IMR-90 (cell line): ENCODE results near the gene ZMIZ1. TPM values are rescaled to one million over a fixed set of nuclear protein-coding genes. Genes with fewer than 3 reads are reported as not detected.
A peak's percentile ranks its signal among the peaks of the same experiment; 100 is the strongest.
"Not testable (repeated sequence)": the region's sequence is repeated elsewhere in the genome, so short reads cannot be mapped to it uniquely, and the experiment has no call there.

Experiments
- ATAC-seq: fragments of 200-7000 bp; cut with Tn5 transposase; 2 replicates; pipeline ENCODE4 v1.9.1; 2020; ENCODE audit warnings: low read depth, mild to moderate bottlenecking, moderate library complexity
- BruUV-seq: library from RNA; stranded (reverse); fragments of 400-500 nt; replicated peaks from 2 replicates; lab custom pipeline; 2021; lab: Mats Ljungman, UMichigan
- CTCF ChIA-PET: fragments of 300-600 bp; formaldehyde crosslinking; extraction: SDS; loops from one replicate; lab custom pipeline; 2021; ENCODE audit warnings: antibody characterized with exemption; lab: Yijun Ruan, JAX
- POLR2A ChIA-PET: fragments of 300-600 bp; sonication (Branson Sonifier 250); formaldehyde crosslinking; loops from one replicate; lab custom pipeline; 2022; ENCODE audit warnings: antibody characterized with exemption; ENCODE audit not compliant: unreplicated experiment; lab: Charles Lee
- DNase-seq: peaks from one replicate; pipeline ENCODE4 v3.0.0; 2013
- H2AFZ ChIP-seq: replicated peaks from 2 replicates; pipeline ENCODE3; 2013; ENCODE audit warnings: low read length, mild to moderate bottlenecking; ENCODE audit not compliant: poor library complexity
- H2AK5ac ChIP-seq: 2 replicates; pipeline ENCODE4 v1.6.1; 2013; ENCODE audit warnings: low read depth, low read length, inconsistent platforms
- H2AK9ac ChIP-seq: replicated peaks from 2 replicates; pipeline ENCODE3; 2013; ENCODE audit warnings: mild to moderate bottlenecking, low read depth, low read length, moderate library complexity; ENCODE audit not compliant: poor library complexity
- H2BK120ac ChIP-seq: 2 replicates; pipeline ENCODE4 v1.6.1; 2013; ENCODE audit warnings: low read depth, low read length, inconsistent platforms
- H2BK15ac ChIP-seq: 3 replicates; pipeline ENCODE4 v1.6.1; 2013; ENCODE audit warnings: low read depth, low read length, inconsistent platforms
- H2BK20ac ChIP-seq: 2 replicates; pipeline ENCODE4 v1.6.1; 2013; ENCODE audit warnings: low read depth, mild to moderate bottlenecking, inconsistent platforms, low read length, moderate library complexity
- H2BK5ac ChIP-seq: 2 replicates; pipeline ENCODE4 v1.6.1; 2013; ENCODE audit warnings: mild to moderate bottlenecking, low read depth, low read length, inconsistent platforms; ENCODE audit not compliant: poor library complexity, severe bottlenecking
- H3K14ac ChIP-seq: replicated peaks from 2 replicates; pipeline ENCODE4 v1.6.1; 2013; ENCODE audit warnings: low read depth, low read length, inconsistent platforms
- H3K18ac ChIP-seq: 2 replicates; pipeline ENCODE4 v1.6.1; 2013; ENCODE audit warnings: low read depth, low read length, control low read depth
- H3K23ac ChIP-seq: 2 replicates; pipeline ENCODE4 v1.6.1; 2013; ENCODE audit warnings: low read depth, low read length, inconsistent platforms
- H3K27ac ChIP-seq: 2 replicates; pipeline ENCODE4 v1.5.1; 2013; ENCODE audit warnings: mild to moderate bottlenecking, control low read depth, low read length; ENCODE audit not compliant: insufficient read depth
- H3K27me3 ChIP-seq: 2 replicates; pipeline ENCODE4 v1.6.1; 2013; ENCODE audit warnings: low read length; ENCODE audit not compliant: control insufficient read depth, insufficient read depth
- H3K36me3 ChIP-seq: 2 replicates; pipeline ENCODE4 v1.6.1; 2013; ENCODE audit warnings: low read length, mixed read lengths; ENCODE audit not compliant: control insufficient read depth, insufficient read depth
- H3K4ac ChIP-seq: 2 replicates; pipeline ENCODE4 v1.6.1; 2013; ENCODE audit warnings: low read depth, low read length, inconsistent platforms
- H3K4me1 ChIP-seq: 2 replicates; pipeline ENCODE4 v1.6.1; 2013; ENCODE audit warnings: low read length, mixed read lengths; ENCODE audit not compliant: control insufficient read depth, insufficient read depth
- H3K4me2 ChIP-seq: 2 replicates; pipeline ENCODE4 v1.6.1; 2013; ENCODE audit warnings: low read depth, mild to moderate bottlenecking, control low read depth, low read length, moderate library complexity
- H3K4me3 ChIP-seq: 2 replicates; pipeline ENCODE4 v1.5.1; 2013; ENCODE audit warnings: low read depth, mild to moderate bottlenecking, control low read depth, low read length, moderate library complexity; ENCODE audit not compliant: insufficient read depth
- H3K56ac ChIP-seq: 2 replicates; pipeline ENCODE4 v1.6.1; 2013; ENCODE audit warnings: low read length, inconsistent platforms; ENCODE audit not compliant: insufficient read depth; ENCODE audit errors: extremely low read depth
- H3K79me1 ChIP-seq, 2 experiments: 2 replicates each; pipeline ENCODE4 v1.6.1; 2013; ENCODE audit warnings: low read length in 2 of 2, inconsistent platforms in 1 of 2, low read depth in 1 of 2
- H3K9ac ChIP-seq: 2 replicates; pipeline ENCODE4 v1.6.1; 2013; ENCODE audit warnings: low read depth, low read length, control low read depth
- H3K9me1 ChIP-seq: 2 replicates; pipeline ENCODE4 v1.6.1; 2013; ENCODE audit warnings: low read length, inconsistent platforms; ENCODE audit not compliant: insufficient read depth
- H3K9me3 ChIP-seq: 2 replicates; pipeline ENCODE4 v1.6.1; 2013; ENCODE audit warnings: low read length; ENCODE audit not compliant: control insufficient read depth, insufficient read depth
- H4K20me1 ChIP-seq: 2 replicates; pipeline ENCODE4 v1.6.1; 2013; ENCODE audit warnings: low read length, inconsistent platforms; ENCODE audit not compliant: insufficient read depth
- H4K5ac ChIP-seq: 2 replicates; pipeline ENCODE4 v1.6.1; 2013; ENCODE audit warnings: mild to moderate bottlenecking, low read depth, low read length, control low read depth
- H4K8ac ChIP-seq, 2 experiments: 2 replicates each; pipeline ENCODE4 v1.6.1; 2013; ENCODE audit warnings: low read depth in 2 of 2, low read length in 2 of 2, control low read depth in 1 of 2, inconsistent platforms in 1 of 2
- H4K91ac ChIP-seq: 2 replicates; pipeline ENCODE4 v1.6.1; 2013; ENCODE audit warnings: low read depth, low read length, inconsistent platforms; ENCODE audit not compliant: insufficient read depth
- BHLHE40 ChIP-seq: fragments of 150-350 bp; IDR thresholded peaks from 2 replicates; pipeline ENCODE4 v1.6.1; 2016; ENCODE audit warnings: mild to moderate bottlenecking, low read depth, low read length
- CEBPB ChIP-seq: IDR thresholded peaks from 2 replicates; pipeline ENCODE4 v1.6.1; 2012; ENCODE audit warnings: low read depth, low read length, improper control_type of control experiment
- FOS ChIP-seq: fragments of 150-350 bp; IDR thresholded peaks from 2 replicates; pipeline ENCODE4 v1.6.1; 2016; ENCODE audit warnings: low read depth, low read length
- NFE2L2 ChIP-seq: fragments of 150-350 bp; IDR thresholded peaks from 2 replicates; pipeline ENCODE4 v1.6.1; 2016; ENCODE audit warnings: low read depth, mild to moderate bottlenecking, low read length
- USF2 ChIP-seq: fragments of 150-350 bp; IDR thresholded peaks from 2 replicates; pipeline ENCODE4 v1.6.1; 2017; ENCODE audit warnings: mild to moderate bottlenecking, antibody characterized with exemption, low read length, low read depth
- WGBS, 2 experiments: methylation state at CpG; one replicate each; pipeline versions ENCODE4 v1.1.5 to v1.1.7; 2013; ENCODE audit warnings: missing lambda C conversion rate in 2 of 2; ENCODE audit not compliant: insufficient read length in 1 of 2; ENCODE audit errors: extremely low coverage in 2 of 2; 5-methylcytosine and 5-hydroxymethylcytosine counted together
- dilution Hi-C: fragments of 300-500 bp; cut with HindIII; formaldehyde crosslinking; loops from one replicate; pipeline ENCODE4 v1.14.3; 2018; ENCODE audit warnings: low sequenced_read_pairs; ENCODE audit not compliant: unreplicated experiment
- in situ Hi-C: fragments of 300-500 bp; cut with MboI; formaldehyde crosslinking; loops from 3 replicates; pipeline ENCODE4 v1.14.3; 2019; ENCODE audit warnings: low sequenced_read_pairs, inconsistent platforms, mixed read lengths
- intact Hi-C: fragments of 100-400 bp; cut with micrococcal nuclease; formaldehyde crosslinking; loops from 2 replicates; pipeline ENCODE4 v1.10.0; 2022
- polyA plus RNA-seq, 3 experiments: library from polyadenylated mRNA; depleted of rRNA; stranded (reverse); fragments of >200 nt; gene quantifications; 2 replicates each; pipeline ENCODE4 v1.2.3, GENCODE V29; 2012; ENCODE audit warnings: low replicate concordance in 1 of 3
- total RNA-seq: library from RNA; depleted of rRNA; stranded (reverse); fragments of >200 nt; gene quantifications from 2 replicates; pipeline ENCODE4 v1.2.3, GENCODE V29; 2012

The ZMIZ1 gene
- total and polyA plus RNA-seq, 2 of the 4 experiments (the other 2 are of a cell fraction): 6.6 to 48.7 TPM

- no peak overlapping the region for H4K5ac ChIP-seq
- H2BK120ac ChIP-seq: peak overlapping the region; percentile 98
- H3K27ac ChIP-seq: no peak overlapping the region
- H2BK5ac ChIP-seq: no peak overlapping the region
- no TSS peak for BruUV-seq
- no peaks in the 10 kb centered on the region for H3K27me3 ChIP-seq
- peak overlapping the region; percentile 71 for H2AFZ ChIP-seq
- peak overlapping the region; percentile 77; the same call in 1 of the 2 replicates for H3K14ac ChIP-seq
- no peaks in the 10 kb centered on the region for H3K36me3 ChIP-seq
- H3K23ac ChIP-seq: peak overlapping the region; percentile 65; the same call in 1 of the 2 replicates
- 0% methylated on average over 1 of the region's 7 CpGs; no CpG with 5 or more reads in 1 of the 2 experiments for WGBS, 2 experiments
- no peak overlapping the region for H3K4me2 ChIP-seq
- POLR2A ChIA-PET: no interaction called here
- CTCF ChIA-PET: interaction anchor here (0.6 kb wide), 1 partner anchor 429 kb away, joined by 7 read pairs; no protein-coding TSS in a partner anchor
- in situ Hi-C loops (no loop called here), dilution Hi-C loops (no loop called here), intact Hi-C loops (no loop called here)
- peaks cover 10% of the 10 kb centered on the region; the same call in 1 of the 2 replicates for H3K9me1 ChIP-seq
- TF ChIP-seq CEBPB (no peak), BHLHE40 (no peak), USF2 (peak; percentile 21; the same call in 1 of the 2 replicates), FOS (no peak), NFE2L2 (no peak)
- H3K18ac ChIP-seq: peak overlapping the region; percentile 18; the same call in 1 of the 2 replicates
- peak overlapping the region; percentile 61 for H2AK9ac ChIP-seq
- H2AK5ac ChIP-seq: peak overlapping the region; percentile 92
- peak overlapping the region in 1 of 2 experiments; percentile 37; a peak in 1 of 4 replicates for H4K8ac ChIP-seq
- no peak overlapping the region for H3K56ac ChIP-seq
- H3K79me1 ChIP-seq: no peaks in the 10 kb centered on the region; a peak in 1 of 4 replicates
- peak overlapping the region; percentile 52; the same call in 2 of the 3 replicates for H2BK15ac ChIP-seq
- peak overlapping the region; percentile 38; the same call in 1 of the 2 replicates for H4K91ac ChIP-seq
- peaks cover 5% of the 10 kb centered on the region; the same call in 1 of the 2 replicates for H3K4me1 ChIP-seq
- ATAC-seq: peak; percentile 42; the same call in 1 of the 2 replicates
- no peaks in the 10 kb centered on the region for H4K20me1 ChIP-seq
- no peak overlapping the region for H3K4me3 ChIP-seq
- DNase-seq: no peak
- peak overlapping the region; percentile 98; the same call in 1 of the 2 replicates for H3K4ac ChIP-seq
- peak overlapping the region; percentile 59 for H2BK20ac ChIP-seq
- H3K9me3 ChIP-seq: no peaks in the 10 kb centered on the region
- H3K9ac ChIP-seq: no peak overlapping the region
Measured at GRCh38 chr10:79336739-79337138, 268.0 kb downstream of the ZMIZ1 start.

GRCh38 chr10:79337783-79338469 is 269.2 kb downstream of the ZMIZ1 start:
- DNase-seq, in situ Hi-C loops, H3K23ac ChIP-seq, BruUV-seq, H4K5ac ChIP-seq, POLR2A ChIA-PET, H2AK9ac ChIP-seq, ATAC-seq, H3K27ac ChIP-seq, intact Hi-C loops, H3K56ac ChIP-seq, H3K18ac ChIP-seq, H3K9ac ChIP-seq, H2BK20ac ChIP-seq, H3K36me3 ChIP-seq, H4K91ac ChIP-seq, H3K14ac ChIP-seq, H3K4me2 ChIP-seq, H2AK5ac ChIP-seq, H3K79me1 ChIP-seq, dilution Hi-C loops, H3K9me3 ChIP-seq, H3K4me1 ChIP-seq, H3K4me3 ChIP-seq, CTCF ChIA-PET, H2BK15ac ChIP-seq, H4K20me1 ChIP-seq, H4K8ac ChIP-seq, H3K27me3 ChIP-seq: not testable (repeated sequence)
- 100% methylated on average over 1 of the region's 11 CpGs; no CpG with 5 or more reads in 1 of the 2 experiments for WGBS, 2 experiments
- Histone ChIP-seq H2AFZ (peak overlapping the region; percentile 39), H2BK5ac (peak overlapping the region; percentile 60), H2BK120ac (peak overlapping the region; percentile 10; the same call in 1 of the 2 replicates), H3K4ac (peak overlapping the region; percentile 29; the same call in 1 of the 2 replicates), H3K9me1 (peaks cover 12% of the 10 kb centered on the region; the same call in 1 of the 2 replicates)
